Natural killer cell (primary cell): ENCODE measurements around the gene MAGEE1. TPM values are rescaled to one million over a fixed set of nuclear protein-coding genes. Genes with fewer than 3 reads are reported as not detected.

Experiments used
- ATAC-seq, 3 donors: fragments of 150-1000 bp in 2 of 3; fragments of 200-7000 bp in 1 of 3; cut with Tn5 transposase; 1 replicate in 1 of 3; 2 replicates in 2 of 3; pipeline ENCODE4 v1.10.0; 2021; ENCODE audit warnings: mild to moderate bottlenecking in 2 of 3, moderate library complexity in 2 of 3
- DNase-seq, 2 donors: peaks; one replicate each; pipeline versions ENCODE4 v3.0.0 to v3.0.0-alpha.2; 2013 to 2021; ENCODE audit warnings: mixed read lengths in 1 of 2
- H3K27ac ChIP-seq: one replicate; pipeline ENCODE4 v1.5.1; 2013; ENCODE audit warnings: mild to moderate bottlenecking, low read length
- H3K27me3 ChIP-seq: one replicate; pipeline ENCODE4 v1.6.1; 2013; ENCODE audit warnings: low read length; ENCODE audit not compliant: control insufficient read depth, insufficient read depth
- H3K36me3 ChIP-seq: one replicate; pipeline ENCODE4 v1.6.1; 2013; ENCODE audit warnings: low read length; ENCODE audit not compliant: control insufficient read depth, insufficient read depth
- H3K4me1 ChIP-seq: one replicate; pipeline ENCODE4 v1.6.1; 2013; ENCODE audit warnings: low read length; ENCODE audit not compliant: control insufficient read depth, insufficient read depth
- H3K4me3 ChIP-seq: one replicate; pipeline ENCODE4 v1.5.1; 2013; ENCODE audit warnings: low read length
- H3K9me3 ChIP-seq: one replicate; pipeline ENCODE4 v1.6.1; 2013; ENCODE audit warnings: low read length; ENCODE audit not compliant: control insufficient read depth, insufficient read depth
- H3K27ac Mint-ChIP-seq, 2 donors: one replicate each; pipeline ENCODE4 v1.8.0; 2022; ENCODE audit warnings: mild to moderate bottlenecking in 2 of 2, mixed read lengths in 2 of 2, moderate library complexity in 1 of 2
- H3K27me3 Mint-ChIP-seq, 2 donors: one replicate each; pipeline ENCODE4 v1.8.0; 2022; ENCODE audit warnings: low read depth in 2 of 2, mixed read lengths in 2 of 2
- H3K36me3 Mint-ChIP-seq: one replicate; pipeline ENCODE4 v1.8.0; 2022; ENCODE audit warnings: mixed read lengths
- H3K4me1 Mint-ChIP-seq, 2 donors: one replicate each; pipeline ENCODE4 v1.8.0; 2022; ENCODE audit warnings: mixed read lengths in 2 of 2
- H3K4me3 Mint-ChIP-seq: one replicate; pipeline ENCODE4 v1.8.0; 2022; ENCODE audit warnings: mild to moderate bottlenecking, moderate library complexity, mixed read lengths
- H3K9me3 Mint-ChIP-seq, 2 donors: one replicate each; pipeline ENCODE4 v1.8.0; 2022; ENCODE audit warnings: mixed read lengths in 2 of 2
- WGBS: methylation state at CpG from one replicate; pipeline ENCODE4 v1.1.7; 2013; ENCODE audit warnings: missing lambda C conversion rate; ENCODE audit not compliant: insufficient coverage; 5-methylcytosine and 5-hydroxymethylcytosine counted together
- intact Hi-C: fragments of 100-400 bp; cut with micrococcal nuclease; formaldehyde crosslinking; loops from one replicate; pipeline ENCODE4 v1.14.2; 2022
- total RNA-seq, 4 donors: library from RNA; stranded (reverse); fragments of 120-200 nt in 1 of 4; gene quantifications; one replicate each; pipeline versions ENCODE4 v1.2.3 to v1.2.4, GENCODE V29; 2013 to 2022
- TF ChIP-seq, protein P1 (sequence below): fragments of 200-600 bp; IDR thresholded peaks from one replicate; pipeline ENCODE4 v1.8.0; 2022; ENCODE audit warnings: antibody characterized with exemption

MAGEE1 gene
- total RNA-seq, 3 donors from 2014 or later (not counting 1 experiment from before 2014, with no cell fraction given) = 6.3 to 11.8 (median 11.7) TPM

DNA sequence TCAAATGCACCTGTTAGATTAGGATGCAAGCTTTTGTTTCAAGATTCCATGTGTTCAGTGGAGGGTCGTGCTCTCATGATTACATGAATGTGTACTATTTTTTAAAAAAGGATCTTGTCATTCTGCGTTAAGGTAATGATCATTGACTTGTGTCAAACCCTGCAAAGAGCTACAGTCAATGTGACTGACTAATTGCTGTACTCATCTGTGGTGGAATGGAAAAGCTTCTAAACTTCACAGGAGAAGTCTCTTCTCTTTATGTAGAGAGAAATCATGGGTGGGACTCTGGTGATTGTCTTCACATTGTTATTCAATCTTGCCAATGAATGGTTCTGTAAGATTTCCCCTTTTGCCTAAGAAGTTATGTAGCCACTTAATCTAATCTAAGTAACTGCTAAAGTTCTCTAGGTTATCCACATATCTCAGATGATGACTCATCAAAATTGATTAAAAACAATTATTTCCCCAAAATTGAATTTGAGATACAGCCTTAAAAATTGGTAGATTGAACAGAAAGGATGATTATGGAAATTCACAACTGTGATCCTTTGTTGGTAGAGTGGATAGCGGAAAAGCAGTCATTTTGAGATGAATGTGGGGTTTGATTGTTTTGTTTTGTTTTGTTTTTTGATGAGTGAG lies 6.7 kb downstream of the MAGEE1 start:
- Mint-ChIP-seq H3K36me3 (no peaks in the 10 kb centered on the region), H3K9me3 (no peaks in the 10 kb centered on the region), H3K27ac (no peak overlapping the region), H3K4me3 (no peak overlapping the region), H3K4me1 (peaks cover 9 to 40% of the 10 kb centered on the region in 2 donors), H3K27me3 (no peaks in the 10 kb centered on the region)
- no peak overlapping the region for H3K4me3 ChIP-seq
- intact Hi-C loops = no loop called here
- no peaks in the 10 kb centered on the region for H3K36me3 ChIP-seq
- TF ChIP-seq, protein P1, sequence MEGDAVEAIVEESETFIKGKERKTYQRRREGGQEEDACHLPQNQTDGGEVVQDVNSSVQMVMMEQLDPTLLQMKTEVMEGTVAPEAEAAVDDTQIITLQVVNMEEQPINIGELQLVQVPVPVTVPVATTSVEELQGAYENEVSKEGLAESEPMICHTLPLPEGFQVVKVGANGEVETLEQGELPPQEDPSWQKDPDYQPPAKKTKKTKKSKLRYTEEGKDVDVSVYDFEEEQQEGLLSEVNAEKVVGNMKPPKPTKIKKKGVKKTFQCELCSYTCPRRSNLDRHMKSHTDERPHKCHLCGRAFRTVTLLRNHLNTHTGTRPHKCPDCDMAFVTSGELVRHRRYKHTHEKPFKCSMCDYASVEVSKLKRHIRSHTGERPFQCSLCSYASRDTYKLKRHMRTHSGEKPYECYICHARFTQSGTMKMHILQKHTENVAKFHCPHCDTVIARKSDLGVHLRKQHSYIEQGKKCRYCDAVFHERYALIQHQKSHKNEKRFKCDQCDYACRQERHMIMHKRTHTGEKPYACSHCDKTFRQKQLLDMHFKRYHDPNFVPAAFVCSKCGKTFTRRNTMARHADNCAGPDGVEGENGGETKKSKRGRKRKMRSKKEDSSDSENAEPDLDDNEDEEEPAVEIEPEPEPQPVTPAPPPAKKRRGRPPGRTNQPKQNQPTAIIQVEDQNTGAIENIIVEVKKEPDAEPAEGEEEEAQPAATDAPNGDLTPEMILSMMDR = no peak
- no peaks in the 10 kb centered on the region for H3K9me3 ChIP-seq
- peaks cover 4% of the 10 kb centered on the region for H3K4me1 ChIP-seq
- WGBS = 84% methylated on average over 3 of the region's 3 CpGs
- no peak overlapping the region for H3K27ac ChIP-seq
- no peaks in the 10 kb centered on the region for H3K27me3 ChIP-seq
- DNase-seq (no peak), ATAC-seq (no peak)

DNA sequence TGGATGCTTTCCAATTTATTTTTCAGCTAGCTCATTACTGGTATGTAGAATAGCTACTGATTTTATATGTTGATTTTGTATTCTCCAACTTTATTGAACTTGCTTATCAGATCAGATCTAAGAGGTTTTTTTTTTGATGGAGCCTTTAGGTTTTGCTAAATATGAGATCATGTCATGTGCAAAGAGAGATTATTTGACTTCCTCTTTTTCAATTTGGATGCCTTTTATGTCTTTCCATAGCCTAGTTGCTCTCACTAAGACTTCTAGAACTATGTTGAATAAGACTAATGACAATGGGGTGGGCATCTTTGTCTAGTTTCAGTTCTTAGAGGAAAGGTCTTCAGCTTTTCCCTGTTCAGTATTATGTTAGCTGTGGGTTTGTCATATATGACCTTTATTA lies 11.7 kb downstream of the MAGEE1 start:
- H3K4me3 ChIP-seq = no peak overlapping the region
- no peaks in the 10 kb centered on the region for H3K27me3 ChIP-seq
- no peaks in the 10 kb centered on the region for H3K9me3 ChIP-seq
- no peak overlapping the region for H3K27ac ChIP-seq
- no peak overlapping the region for H3K4me3 Mint-ChIP-seq
- peaks cover 13% of the 10 kb centered on the region for H3K36me3 Mint-ChIP-seq
- no peak overlapping the region for H3K27ac Mint-ChIP-seq
- no peaks in the 10 kb centered on the region for H3K4me1 ChIP-seq
- intact Hi-C loops = no loop called here
- ATAC-seq = no peak
- H3K36me3 ChIP-seq = no peaks in the 10 kb centered on the region
- H3K4me1 Mint-ChIP-seq = peaks cover 0 to 16% of the 10 kb centered on the region in 2 donors
- TF ChIP-seq, protein P1 = no peak
- no peak for DNase-seq
- peaks cover 0 to 12% of the 10 kb centered on the region in 2 donors for H3K9me3 Mint-ChIP-seq
- no peaks in the 10 kb centered on the region for H3K27me3 Mint-ChIP-seq

DNA sequence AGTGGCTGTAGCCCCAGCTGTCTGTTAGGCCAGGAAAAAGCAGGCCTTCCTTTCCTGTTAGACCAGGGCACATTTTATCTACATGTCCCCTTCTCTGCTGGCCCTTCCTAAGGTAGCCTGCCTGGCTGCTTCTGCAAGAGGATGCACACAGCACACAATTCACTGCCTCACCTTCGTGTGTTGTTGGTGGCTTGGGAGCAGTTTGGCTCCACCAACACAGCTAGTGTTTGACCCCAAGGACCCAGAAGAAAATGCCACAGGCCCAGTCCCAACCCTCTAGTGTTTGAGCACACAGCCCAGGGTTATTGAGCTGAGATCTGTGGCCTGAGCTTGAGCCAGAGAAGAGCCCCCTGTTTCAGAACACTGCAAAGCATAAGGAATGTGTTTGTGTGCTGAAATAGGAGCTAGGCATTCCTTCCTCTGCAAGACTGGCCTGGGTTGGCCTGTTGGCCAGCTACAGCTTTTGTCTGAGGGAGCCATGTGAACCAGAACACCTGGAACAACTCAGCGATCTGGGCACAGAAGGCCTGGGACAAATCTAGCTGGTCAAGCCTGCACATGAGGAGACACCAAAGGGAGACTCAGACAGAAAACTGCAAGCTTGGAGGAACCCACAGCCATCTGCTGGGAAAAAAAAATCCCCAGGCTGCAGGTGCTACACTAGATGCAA lies 26.4 kb downstream of the MAGEE1 start:
- no peak for DNase-seq
- Histone ChIP-seq H3K36me3 (no peaks in the 10 kb centered on the region), H3K27ac (no peak overlapping the region), H3K9me3 (no peaks in the 10 kb centered on the region), H3K4me1 (no peaks in the 10 kb centered on the region), H3K27me3 (no peaks in the 10 kb centered on the region), H3K4me3 (no peak overlapping the region)
- H3K36me3 Mint-ChIP-seq = no peaks in the 10 kb centered on the region
- H3K27me3 Mint-ChIP-seq = peaks cover 0 to 5% of the 10 kb centered on the region in 2 donors
- H3K27ac Mint-ChIP-seq = no peak overlapping the region
- no peaks in the 10 kb centered on the region for H3K4me1 Mint-ChIP-seq
- ATAC-seq = no peak
- H3K4me3 Mint-ChIP-seq = no peak overlapping the region
- TF ChIP-seq, protein P1 = no peak
- intact Hi-C loops = no loop called here
- H3K9me3 Mint-ChIP-seq = no peaks in the 10 kb centered on the region
- 94% methylated on average over 1 of the region's 2 CpGs for WGBS
